HUES48 (cell line): ENCODE measurements around the gene NR2E1.

Experiments
- H3K27ac ChIP-seq: one replicate; pipeline ENCODE4 v1.7.0; 2013; ENCODE audit warnings: low read depth, low read length, inconsistent platforms
- H3K27me3 ChIP-seq: 2 replicates; pipeline ENCODE4 v1.6.1; 2013; ENCODE audit warnings: mild to moderate bottlenecking, low read length; ENCODE audit not compliant: control insufficient read depth, insufficient read depth
- H3K36me3 ChIP-seq: 2 replicates; pipeline ENCODE4 v1.6.1; 2013; ENCODE audit warnings: low read length; ENCODE audit not compliant: control insufficient read depth, insufficient read depth
- H3K4me1 ChIP-seq: 2 replicates; pipeline ENCODE4 v1.6.1; 2013; ENCODE audit warnings: mild to moderate bottlenecking, low read length; ENCODE audit not compliant: control insufficient read depth, insufficient read depth
- H3K4me3 ChIP-seq: 2 replicates; pipeline ENCODE4 v1.5.1; 2013; ENCODE audit warnings: mild to moderate bottlenecking, low read depth, low read length
- H3K9ac ChIP-seq: 2 replicates; pipeline ENCODE4 v1.6.1; 2013; ENCODE audit warnings: mild to moderate bottlenecking, low read depth, low read length, moderate library complexity
- H3K9me3 ChIP-seq: 2 replicates; pipeline ENCODE4 v1.6.1; 2013; ENCODE audit warnings: low read length; ENCODE audit not compliant: control insufficient read depth, insufficient read depth

NR2E1 gene

GRCh38 chr6:108166664-108167448 is 1.0 kb downstream of the NR2E1 start:
- Histone ChIP-seq H3K27ac (no peak overlapping the region), H3K27me3 (peaks cover 100% of the 10 kb centered on the region), H3K4me1 (peaks cover 45% of the 10 kb centered on the region), H3K36me3 (no peaks in the 10 kb centered on the region), H3K9ac (no peak overlapping the region), H3K9me3 (no peaks in the 10 kb centered on the region), H3K4me3 (peak overlapping the region; percentile 42)

- Histone ChIP-seq H3K9ac (no peak overlapping the region), H3K4me3 (peak overlapping the region; percentile 42), H3K9me3 (no peaks in the 10 kb centered on the region), H3K27me3 (peaks cover 100% of the 10 kb centered on the region), H3K36me3 (no peaks in the 10 kb centered on the region), H3K4me1 (peaks cover 49% of the 10 kb centered on the region), H3K27ac (no peak overlapping the region)
These were observed 1.7 kb downstream of the NR2E1 start for GRCh38 chr6:108167449-108168089.

- Histone ChIP-seq H3K27me3 (peaks cover 100% of the 10 kb centered on the region), H3K4me1 (peaks cover 49% of the 10 kb centered on the region), H3K36me3 (no peaks in the 10 kb centered on the region), H3K27ac (no peak overlapping the region), H3K4me3 (peak overlapping the region; percentile 42), H3K9me3 (no peaks in the 10 kb centered on the region), H3K9ac (no peak overlapping the region)
These were observed 2.3 kb downstream of the NR2E1 start for GRCh38 chr6:108168090-108168463.

- Histone ChIP-seq H3K4me3 (peak overlapping the region; percentile 42; the same call in 1 of the 2 replicates), H3K9me3 (no peaks in the 10 kb centered on the region), H3K9ac (no peak overlapping the region), H3K36me3 (no peaks in the 10 kb centered on the region), H3K27me3 (peaks cover 100% of the 10 kb centered on the region), H3K4me1 (peaks cover 49% of the 10 kb centered on the region), H3K27ac (no peak overlapping the region)
These were observed 3.0 kb downstream of the NR2E1 start for GRCh38 chr6:108168501-108169463.

- H3K9ac ChIP-seq = no peak overlapping the region
- no peak overlapping the region for H3K27ac ChIP-seq
- no peaks in the 10 kb centered on the region for H3K36me3 ChIP-seq
- no peak overlapping the region for H3K4me3 ChIP-seq
- H3K9me3 ChIP-seq = no peaks in the 10 kb centered on the region
- peaks cover 100% of the 10 kb centered on the region for H3K27me3 ChIP-seq
- peaks cover 47% of the 10 kb centered on the region for H3K4me1 ChIP-seq
These were observed 3.9 kb downstream of the NR2E1 start for GRCh38 chr6:108169464-108170331.

DNA sequence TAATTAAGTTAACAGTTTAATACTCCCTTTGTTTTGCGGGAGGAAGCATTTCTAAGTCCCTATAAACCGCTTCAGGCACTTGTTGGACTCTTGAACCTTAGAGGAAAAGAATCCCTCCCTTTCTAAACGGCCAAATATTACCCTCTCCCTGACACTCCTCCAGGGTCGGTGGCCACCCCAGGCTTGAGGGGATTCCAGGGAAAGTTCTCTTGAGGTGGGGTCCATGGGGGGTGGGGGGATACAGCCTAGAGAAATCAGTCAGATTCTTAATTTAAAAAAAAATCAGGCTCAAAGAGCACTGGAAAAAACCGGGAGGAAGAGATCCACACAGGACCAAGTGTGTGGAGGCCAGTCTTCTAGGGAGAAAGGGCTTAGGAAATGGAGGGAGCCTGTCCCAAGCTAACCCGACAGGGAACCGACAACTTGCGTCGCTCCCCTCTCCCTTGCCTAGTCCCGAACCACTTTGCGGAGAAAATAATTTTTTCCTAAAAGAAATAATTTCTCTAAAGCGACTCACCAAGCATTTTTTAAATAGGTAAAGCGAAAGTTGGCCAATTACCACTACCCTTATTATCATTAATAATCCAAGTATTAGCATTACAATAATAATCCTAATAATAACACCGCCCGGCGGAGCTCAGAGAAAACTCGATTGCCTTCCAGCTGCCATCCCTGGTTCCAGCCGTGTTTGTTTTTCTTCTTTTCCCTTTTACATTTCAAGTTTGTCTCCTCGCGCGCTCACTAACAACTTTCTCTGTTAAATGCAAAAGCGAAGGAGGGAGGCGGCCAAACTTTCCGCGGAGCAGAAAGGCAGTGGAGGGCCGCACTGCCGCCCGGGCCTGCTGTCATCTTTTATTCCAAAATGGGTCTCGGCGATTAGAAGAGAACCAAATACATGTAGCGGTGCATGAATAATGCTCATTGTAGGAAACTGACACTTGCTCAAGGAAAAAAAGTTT is 4.8 kb downstream of the NR2E1 start:
- no peaks in the 10 kb centered on the region for H3K36me3 ChIP-seq
- H3K9me3 ChIP-seq = no peaks in the 10 kb centered on the region
- H3K4me1 ChIP-seq = peaks cover 46% of the 10 kb centered on the region
- peaks cover 100% of the 10 kb centered on the region for H3K27me3 ChIP-seq
- no peak overlapping the region for H3K27ac ChIP-seq
- H3K4me3 ChIP-seq = no peak overlapping the region; the same call in 1 of the 2 replicates
- H3K9ac ChIP-seq = no peak overlapping the region

DNA sequence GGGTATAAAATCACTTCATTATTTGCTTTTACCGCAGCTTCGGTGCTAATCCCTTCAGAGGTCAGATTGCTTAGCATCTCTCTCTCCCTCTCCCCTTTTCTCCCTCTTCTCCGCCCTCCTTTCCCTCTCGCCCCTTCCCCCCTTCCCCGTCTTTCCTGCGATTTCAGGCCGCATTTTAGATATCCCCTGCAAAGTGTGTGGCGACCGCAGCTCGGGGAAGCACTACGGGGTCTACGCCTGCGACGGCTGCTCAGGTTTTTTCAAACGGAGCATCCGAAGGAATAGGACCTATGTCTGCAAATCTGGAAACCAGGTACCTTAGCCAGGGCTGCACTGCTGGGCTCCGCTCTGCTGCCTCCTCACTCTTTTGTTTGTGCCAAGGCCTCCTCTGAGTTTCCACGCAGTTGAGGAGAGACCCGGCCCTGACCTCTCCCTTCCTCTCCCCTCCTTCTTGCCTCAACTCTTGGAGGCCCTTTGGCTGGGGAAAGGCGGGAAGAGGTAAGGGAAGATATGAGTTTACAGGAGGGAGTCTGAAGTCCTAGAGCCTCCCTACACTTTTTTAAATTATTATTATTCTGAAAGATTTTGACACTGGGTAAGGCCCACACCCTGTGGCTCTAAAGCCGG is 5.6 kb downstream of the NR2E1 start:
- H3K9ac ChIP-seq = no peak overlapping the region
- no peaks in the 10 kb centered on the region for H3K9me3 ChIP-seq
- H3K4me3 ChIP-seq = no peak overlapping the region; the same call in 1 of the 2 replicates
- H3K36me3 ChIP-seq = no peaks in the 10 kb centered on the region
- no peak overlapping the region for H3K27ac ChIP-seq
- H3K4me1 ChIP-seq = peaks cover 44% of the 10 kb centered on the region
- peaks cover 100% of the 10 kb centered on the region for H3K27me3 ChIP-seq

GRCh38 chr6:108171918-108172516 is 6.2 kb downstream of the NR2E1 start:
- no peaks in the 10 kb centered on the region for H3K9me3 ChIP-seq
- peaks cover 43% of the 10 kb centered on the region for H3K4me1 ChIP-seq
- H3K27me3 ChIP-seq = peaks cover 100% of the 10 kb centered on the region
- no peak overlapping the region for H3K9ac ChIP-seq
- no peaks in the 10 kb centered on the region for H3K36me3 ChIP-seq
- H3K4me3 ChIP-seq = no peak overlapping the region
- no peak overlapping the region for H3K27ac ChIP-seq
